ENCODE data around the gene HS1BP3.

HS1BP3 gene

DNA sequence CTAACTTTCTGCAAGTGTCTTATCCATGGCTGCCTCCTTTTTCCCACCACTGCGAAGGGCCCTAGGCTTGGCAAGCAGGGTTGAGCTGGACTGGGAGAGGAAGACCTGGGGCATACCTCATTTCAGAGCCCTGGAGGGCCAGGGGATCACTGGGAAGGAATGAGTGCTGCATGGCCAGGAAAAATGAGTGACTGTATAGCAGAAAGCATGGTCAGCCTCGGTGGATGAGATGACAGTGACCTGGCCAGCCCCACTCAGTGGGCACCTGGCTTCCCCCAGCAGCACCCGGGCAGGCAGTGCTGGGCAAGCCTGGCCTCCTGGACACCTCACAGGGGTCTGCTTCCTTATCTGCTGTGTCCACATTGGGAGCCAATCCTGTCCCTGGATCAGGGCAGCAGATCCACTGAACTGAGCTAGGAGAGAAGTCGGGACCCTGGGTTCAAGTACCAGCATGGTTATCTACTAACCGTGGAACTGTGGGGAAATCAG lies 76.4 kb downstream of the HS1BP3 start:
- no peak for DNase-seq (ENCODE audit: low read depth in 4 of 4, low spot score in 1 of 4)

- no peak for DNase-seq (ENCODE audit: low read depth in 4 of 4, low spot score in 1 of 4)
Observed at GRCh38 chr2:20573620-20574422, 77.1 kb downstream of the HS1BP3 start.

DNA sequence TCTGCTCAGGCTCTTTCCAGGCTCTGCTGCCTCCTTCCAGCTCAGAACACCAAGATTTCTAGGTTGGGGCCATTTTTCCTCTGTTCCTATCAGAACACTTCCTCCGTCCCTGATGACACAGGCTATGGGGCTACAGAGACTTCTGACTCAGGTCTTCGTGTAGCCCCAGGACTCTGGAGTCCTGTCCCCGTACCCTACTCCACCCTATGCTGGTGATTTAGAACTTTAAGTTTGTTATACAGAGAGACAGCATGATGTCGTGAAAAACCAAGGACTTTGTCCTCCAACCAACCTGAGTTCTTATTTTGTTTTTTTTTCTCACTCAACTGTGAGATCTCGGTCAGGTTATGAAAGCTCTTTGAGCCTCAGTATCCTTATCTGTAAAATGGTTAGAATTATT lies 78.7 kb downstream of the HS1BP3 start:
- DNase-seq (ENCODE audit: low read depth in 4 of 4, low spot score in 1 of 4): no peak

DNA sequence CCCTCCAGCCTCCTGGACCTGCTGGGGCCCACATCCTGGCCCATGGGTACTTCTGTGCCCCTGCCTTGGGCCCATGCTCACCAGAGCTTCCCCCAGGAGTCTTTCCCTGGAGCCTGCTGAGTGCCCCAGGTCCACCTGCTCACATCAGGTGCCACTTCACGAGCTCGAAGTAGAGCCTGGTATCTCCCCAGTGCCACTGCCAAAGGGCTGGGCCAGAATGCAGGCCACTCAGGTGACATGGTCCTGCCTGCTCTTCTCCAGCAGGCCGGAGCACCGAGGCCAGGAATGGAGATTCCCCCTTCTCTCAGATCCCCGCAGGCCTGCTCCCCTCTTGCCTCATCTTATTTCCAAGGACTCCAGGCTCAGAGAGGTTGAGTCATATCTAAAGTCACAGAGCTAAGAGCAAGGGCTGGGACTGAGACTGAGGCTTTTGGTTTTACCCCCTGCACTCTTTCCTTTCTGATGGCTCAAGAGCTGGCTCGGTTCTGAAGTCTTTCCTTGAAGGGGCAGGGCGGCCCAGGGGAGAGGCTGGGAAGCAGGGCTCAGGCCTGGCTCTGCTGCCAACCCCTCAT lies 79.2 kb downstream of the HS1BP3 start:
- DNase-seq (ENCODE audit: low read depth in 4 of 4, low spot score in 1 of 4): no peak

DNA sequence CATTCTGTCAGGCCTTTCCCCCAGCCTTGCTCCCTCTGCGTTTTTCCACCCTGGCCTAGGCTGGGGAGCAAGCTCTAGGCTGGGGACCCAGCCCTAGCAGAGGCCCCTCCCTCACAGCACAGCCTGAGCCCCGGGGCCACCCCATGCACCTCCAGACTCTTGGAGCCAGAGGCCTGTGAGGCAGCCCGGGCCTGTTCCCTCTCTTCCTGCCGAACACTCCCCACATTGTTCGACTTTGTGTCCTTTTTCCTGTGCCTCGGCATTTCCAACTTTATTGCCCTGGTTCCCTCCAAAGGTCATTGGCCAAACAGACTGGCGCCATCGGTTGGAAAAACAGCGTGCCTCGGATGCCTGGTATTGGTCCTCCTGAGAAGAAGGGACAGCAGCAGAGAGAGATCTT lies 79.7 kb downstream of the HS1BP3 start:
- no peak for DNase-seq (ENCODE audit: low read depth in 4 of 4, low spot score in 1 of 4)

DNA sequence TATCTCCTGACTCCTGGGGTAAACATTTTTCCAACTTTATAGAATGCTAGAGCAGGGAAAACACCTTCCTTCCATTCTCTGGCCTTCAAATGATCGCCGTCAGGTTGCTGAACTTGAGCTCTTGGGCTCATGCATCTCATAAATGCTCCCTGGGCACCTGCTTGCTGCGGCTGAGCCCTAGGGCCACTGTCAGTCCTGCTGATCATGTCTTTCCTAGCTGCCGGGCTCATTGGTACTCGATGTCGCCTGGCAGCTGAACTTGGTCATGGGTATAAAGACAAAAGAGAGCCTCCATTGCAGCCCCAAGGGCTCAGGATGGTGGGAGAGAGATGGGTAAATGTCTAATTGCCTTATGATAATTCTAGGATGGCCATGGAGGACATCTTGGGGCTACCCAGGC lies 80.6 kb downstream of the HS1BP3 start:
- DNase-seq (ENCODE audit: low read depth in 4 of 4, low spot score in 1 of 4): no peak

- no peak for DNase-seq (ENCODE audit: low read depth in 4 of 4, low spot score in 1 of 4)
Observed at GRCh38 chr2:20569464-20570223, 81.3 kb downstream of the HS1BP3 start.

GRCh38 chr2:20568501-20569463 lies 82.1 kb downstream of the HS1BP3 start:
- DNase-seq (ENCODE audit: low read depth in 4 of 4, low spot score in 1 of 4): no peak

GRCh38 chr2:20567926-20568179 lies 83.0 kb downstream of the HS1BP3 start:
- no peak for DNase-seq (ENCODE audit: low read depth in 4 of 4, low spot score in 1 of 4)
